Vagina (tissue), 2 donors: ENCODE data around the gene GRIK2.

Experiments
- CTCF ChIP-seq, 3 experiments: fragments of 450-650 bp in 2 of 3; fragments of 200-600 bp in 1 of 3; sonication (generic) in 1 of 3; IDR thresholded peaks; one replicate each; pipeline ENCODE4 v1.5.1; 2017 to 2019; ENCODE audit warnings: antibody characterized with exemption in 3 of 3, mild to moderate bottlenecking in 2 of 3, moderate library complexity in 2 of 3
- POLR2A ChIP-seq, 2 donors: fragments of 450-650 bp; IDR thresholded peaks; one replicate each; pipeline ENCODE4 v1.6.1; 2017; ENCODE audit warnings: antibody characterized with exemption in 2 of 2, mild to moderate bottlenecking in 2 of 2, moderate library complexity in 2 of 2

GRCh38 chr6:101429845-101430244, 36.3 kb downstream of the GRIK2 start:
- no peak for TF ChIP-seq CTCF (IDR thresholded peaks at IDR 0.05)
- no peak for TF ChIP-seq POLR2A (IDR thresholded peaks at IDR 0.05)
